Measurements from ENCODE around the gene NUP133.
A peak's percentile ranks its signal among the peaks of the same experiment; 100 is the strongest.

The NUP133 gene

GRCh38 chr1:229508823-229509337, 739 bp upstream of the NUP133 start:
- TF ChIP-seq, protein P1, sequence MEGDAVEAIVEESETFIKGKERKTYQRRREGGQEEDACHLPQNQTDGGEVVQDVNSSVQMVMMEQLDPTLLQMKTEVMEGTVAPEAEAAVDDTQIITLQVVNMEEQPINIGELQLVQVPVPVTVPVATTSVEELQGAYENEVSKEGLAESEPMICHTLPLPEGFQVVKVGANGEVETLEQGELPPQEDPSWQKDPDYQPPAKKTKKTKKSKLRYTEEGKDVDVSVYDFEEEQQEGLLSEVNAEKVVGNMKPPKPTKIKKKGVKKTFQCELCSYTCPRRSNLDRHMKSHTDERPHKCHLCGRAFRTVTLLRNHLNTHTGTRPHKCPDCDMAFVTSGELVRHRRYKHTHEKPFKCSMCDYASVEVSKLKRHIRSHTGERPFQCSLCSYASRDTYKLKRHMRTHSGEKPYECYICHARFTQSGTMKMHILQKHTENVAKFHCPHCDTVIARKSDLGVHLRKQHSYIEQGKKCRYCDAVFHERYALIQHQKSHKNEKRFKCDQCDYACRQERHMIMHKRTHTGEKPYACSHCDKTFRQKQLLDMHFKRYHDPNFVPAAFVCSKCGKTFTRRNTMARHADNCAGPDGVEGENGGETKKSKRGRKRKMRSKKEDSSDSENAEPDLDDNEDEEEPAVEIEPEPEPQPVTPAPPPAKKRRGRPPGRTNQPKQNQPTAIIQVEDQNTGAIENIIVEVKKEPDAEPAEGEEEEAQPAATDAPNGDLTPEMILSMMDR (IDR thresholded peaks at IDR 0.05; ENCODE audit: insufficient read depth, low read depth, low read length, missing control alignments) = no peak
- DNase-seq (ENCODE audit: low read depth) = peak; percentile 10
- peak overlapping the region; percentile 88 for H3K4me3 ChIP-seq (ENCODE audit: low read length)

- H3K4me3 ChIP-seq (ENCODE audit: low read length) = peak overlapping the region; percentile 88
- no peak for DNase-seq (ENCODE audit: low read depth)
- TF ChIP-seq, protein P1 (IDR thresholded peaks at IDR 0.05; ENCODE audit: insufficient read depth, low read depth, low read length, missing control alignments) = no peak
Measured at GRCh38 chr1:229507502-229507901, 639 bp downstream of the NUP133 start.

- TF ChIP-seq, protein P1 (IDR thresholded peaks at IDR 0.05; ENCODE audit: insufficient read depth, low read depth, low read length, missing control alignments) = no peak
- peak overlapping the region; percentile 88 for H3K4me3 ChIP-seq (ENCODE audit: low read length)
Measured at GRCh38 chr1:229506633-229507032, 1.5 kb downstream of the NUP133 start.

DNA sequence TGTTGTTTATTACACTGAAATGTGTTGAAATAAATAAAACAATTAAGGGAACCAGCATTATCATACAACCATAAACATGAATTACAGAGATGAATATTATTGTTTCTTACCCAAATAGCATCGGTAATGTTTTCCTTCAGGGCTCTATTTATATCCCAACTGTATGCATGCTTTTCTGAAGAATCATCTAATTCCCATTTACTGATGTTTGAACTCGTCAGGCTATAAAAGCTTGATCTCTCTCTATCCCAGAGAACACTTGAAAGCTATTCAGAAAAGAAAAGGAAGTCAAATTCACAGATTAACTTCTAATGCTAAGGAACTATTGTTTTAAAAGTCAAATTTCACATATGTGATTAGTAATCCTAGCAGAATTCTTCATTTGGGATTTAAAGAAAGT, 12.4 kb downstream of the NUP133 start:
- TF ChIP-seq, protein P1 (IDR thresholded peaks at IDR 0.05; ENCODE audit: insufficient read depth, low read depth, low read length, missing control alignments) = no peak
- DNase-seq (ENCODE audit: low read depth) = no peak

More at GRCh38 chr1:229506633-229507032, 1.5 kb downstream of the NUP133 start:
- no peak for DNase-seq (ENCODE audit: low read depth)

DNA sequence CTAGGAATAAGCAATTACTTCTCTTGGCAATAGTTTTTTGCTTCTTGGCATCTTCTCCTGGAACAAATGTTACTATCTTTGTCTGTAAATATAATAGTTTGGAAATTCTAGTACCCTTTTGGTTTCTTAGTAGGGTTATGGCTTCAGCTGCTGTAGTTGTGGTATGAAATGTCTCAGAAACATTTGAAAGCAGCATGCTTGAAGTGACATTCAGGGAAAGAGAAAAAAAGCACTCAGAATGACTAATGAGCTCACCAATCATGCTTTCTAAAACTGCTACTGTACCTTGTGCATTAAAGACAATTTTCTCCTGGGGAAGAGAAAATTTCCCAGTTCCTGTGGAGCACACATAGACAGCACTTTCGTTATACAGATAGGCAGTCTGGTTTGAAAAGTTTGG, 21.0 kb downstream of the NUP133 start:
- TF ChIP-seq, protein P1 (IDR thresholded peaks at IDR 0.05; ENCODE audit: insufficient read depth, low read depth, low read length, missing control alignments) = no peak
- DNase-seq (ENCODE audit: low read depth) = no peak
- H3K4me3 ChIP-seq (ENCODE audit: low read length) = no peak overlapping the region

More for the DNA sequence above, 12.4 kb downstream of the NUP133 start:
- H3K4me3 ChIP-seq (ENCODE audit: low read length) = no peak overlapping the region

GRCh38 chr1:229485318-229485717, 22.8 kb downstream of the NUP133 start:
- TF ChIP-seq, protein P1 (IDR thresholded peaks at IDR 0.05; ENCODE audit: insufficient read depth, low read depth, low read length, missing control alignments) = no peak
- no peak for DNase-seq (ENCODE audit: low read depth)
- no peak overlapping the region for H3K4me3 ChIP-seq (ENCODE audit: low read length)

DNA sequence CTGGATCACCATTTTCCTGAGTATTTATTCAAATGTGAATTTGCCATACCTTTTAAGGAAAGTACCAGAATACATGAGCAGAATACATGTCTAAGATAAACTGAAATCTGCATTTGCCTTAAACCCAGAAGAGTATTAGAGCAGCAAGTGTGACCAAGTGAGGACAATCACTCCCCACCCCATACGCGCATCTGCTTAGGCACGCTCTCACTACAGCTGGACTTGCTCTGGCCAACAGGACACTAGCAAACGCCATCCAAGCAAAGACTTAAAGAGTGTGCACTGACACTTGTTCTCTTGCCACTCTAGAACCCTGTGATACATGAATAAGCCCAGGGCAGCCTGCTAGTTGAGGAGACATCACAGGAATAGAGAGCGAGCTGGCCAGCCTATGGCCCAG, 25.6 kb downstream of the NUP133 start:
- DNase-seq (ENCODE audit: low read depth) = no peak
- H3K4me3 ChIP-seq (ENCODE audit: low read length) = no peak overlapping the region
- TF ChIP-seq, protein P1 (IDR thresholded peaks at IDR 0.05; ENCODE audit: insufficient read depth, low read depth, low read length, missing control alignments) = no peak
